GM21737 (cell line): Measurements from ENCODE around the gene COG5.
"Not testable (repeated sequence)": the region's sequence is repeated elsewhere in the genome, so short reads cannot be mapped to it uniquely, and the experiment has no call there.

Experiments
- ATAC-seq: cut with Tn5 transposase; IDR thresholded peaks from one replicate; pipeline ENCODE4 v1.9.1; 2021; ENCODE audit warnings: mild to moderate bottlenecking, moderate library complexity; ENCODE audit not compliant: unreplicated experiment

COG5 gene

DNA sequence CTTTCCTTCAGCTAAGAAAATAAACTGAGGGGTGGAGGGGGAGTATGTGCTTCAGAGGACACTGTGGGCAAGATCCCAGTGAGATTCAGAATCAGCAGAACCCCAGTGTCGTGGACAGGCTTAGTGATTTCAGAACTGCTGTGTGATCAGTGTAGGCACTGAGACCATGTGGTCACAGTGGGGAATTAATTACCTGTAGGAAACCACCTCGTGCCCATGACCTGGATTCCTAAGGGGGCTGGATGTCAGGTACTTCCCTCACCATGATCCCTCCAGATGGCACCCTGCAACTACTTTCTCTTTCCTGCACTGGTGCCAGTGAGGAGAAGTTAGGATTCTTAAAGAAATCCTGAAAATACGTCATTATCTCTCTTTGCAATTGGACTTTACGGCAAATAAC, 330.5 kb downstream of the COG5 start:
- no peak for ATAC-seq

DNA sequence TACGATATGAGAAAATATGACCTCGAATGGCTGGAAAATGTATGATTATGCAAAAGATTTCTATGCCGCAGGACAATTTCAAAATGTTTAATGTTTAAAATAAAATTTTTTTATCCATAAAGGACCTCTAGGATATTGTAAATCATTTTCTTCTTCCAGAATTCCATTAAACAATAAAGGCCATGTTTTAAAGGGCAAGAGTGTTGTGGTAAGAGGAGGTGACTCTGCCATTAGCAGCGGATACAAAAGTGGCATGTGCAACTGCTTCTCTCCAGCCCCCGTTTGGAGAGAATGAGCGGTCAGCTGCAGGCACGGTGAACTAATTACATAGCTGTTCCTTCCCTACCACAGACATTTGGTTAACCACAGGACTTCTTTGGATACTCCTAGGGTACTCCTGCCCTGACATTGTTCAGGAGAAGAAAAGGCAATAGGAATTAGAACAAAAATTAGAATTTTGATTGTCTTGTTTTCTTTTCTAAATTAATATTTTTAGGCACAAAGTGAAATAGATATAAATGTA, 331.1 kb downstream of the COG5 start:
- ATAC-seq: no peak

DNA sequence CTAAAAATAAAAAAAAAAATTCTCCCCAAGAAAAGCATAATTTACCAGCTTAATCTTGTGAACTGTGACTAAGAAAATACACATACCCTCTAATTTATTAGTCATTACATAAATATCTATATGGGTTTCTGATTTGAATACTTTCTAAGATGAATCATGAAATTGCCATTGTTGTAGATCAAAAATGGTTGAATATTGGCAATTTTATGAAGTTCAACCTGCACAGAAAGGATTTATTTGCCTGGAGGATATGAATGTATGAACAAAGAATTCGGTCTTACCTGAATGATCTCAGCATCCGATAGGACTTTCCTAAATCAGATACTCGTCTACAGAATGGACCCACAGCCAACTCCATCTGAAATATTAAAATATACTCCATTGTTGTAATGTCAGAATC, 333.4 kb downstream of the COG5 start:
- ATAC-seq: no peak

DNA sequence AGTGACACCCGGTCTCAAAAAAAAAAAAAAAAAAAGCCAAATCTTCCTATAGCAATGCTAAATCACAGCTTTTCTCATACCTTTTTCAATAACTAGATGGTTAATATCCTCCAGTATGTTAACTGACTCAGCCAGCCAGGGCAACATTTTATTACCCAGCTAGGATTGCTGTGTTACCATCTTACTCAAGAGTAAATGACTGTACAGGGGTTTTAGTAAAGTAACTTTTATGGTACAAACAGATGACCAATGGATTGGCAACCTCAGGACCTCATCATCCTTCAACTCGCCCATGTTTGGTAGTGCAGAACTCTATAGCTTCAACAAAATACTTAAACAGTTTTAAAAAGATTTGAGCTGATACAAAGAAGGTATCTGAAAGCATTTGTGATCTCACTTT, 335.4 kb downstream of the COG5 start:
- no peak for ATAC-seq

DNA sequence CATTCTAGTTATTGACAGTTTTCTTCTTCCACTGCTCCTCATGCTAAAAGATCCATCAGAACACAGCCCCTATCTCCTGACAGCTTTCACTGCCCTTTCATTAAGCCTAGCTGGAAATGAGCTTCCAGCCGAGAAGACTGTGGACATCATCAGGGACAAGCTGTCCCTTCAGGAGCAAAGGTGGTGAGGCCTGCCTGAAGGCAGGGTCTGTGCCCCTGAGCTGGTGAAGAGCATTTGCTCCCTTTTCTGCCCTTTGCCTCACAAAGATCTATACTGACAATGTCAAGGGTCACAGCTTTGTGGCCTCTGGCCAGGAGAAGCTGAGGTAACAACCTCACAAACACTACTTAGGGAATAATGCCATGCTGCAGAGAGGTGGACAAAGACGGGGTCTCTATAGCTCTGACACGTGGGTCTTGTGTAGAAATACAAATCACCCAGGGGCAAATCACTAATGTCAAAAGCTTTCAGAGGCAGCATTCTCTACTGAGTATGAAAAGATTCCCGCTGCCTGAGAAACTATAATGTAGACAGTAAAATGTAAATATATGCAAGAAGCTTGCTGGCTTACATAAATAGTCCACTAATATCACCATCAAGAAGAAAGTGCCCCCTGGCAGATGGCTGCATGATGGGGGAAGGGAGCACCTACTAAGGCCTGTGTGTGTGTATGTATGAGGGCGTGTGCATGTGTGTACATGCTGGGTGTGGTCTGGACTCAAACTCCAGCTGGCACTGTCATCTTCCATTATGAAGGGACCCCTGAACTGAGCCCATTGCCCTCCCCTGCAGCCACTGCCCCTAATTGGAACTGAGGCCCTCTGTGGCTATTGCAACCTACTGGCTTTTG, 339.1 kb downstream of the COG5 start:
- no peak for ATAC-seq

DNA sequence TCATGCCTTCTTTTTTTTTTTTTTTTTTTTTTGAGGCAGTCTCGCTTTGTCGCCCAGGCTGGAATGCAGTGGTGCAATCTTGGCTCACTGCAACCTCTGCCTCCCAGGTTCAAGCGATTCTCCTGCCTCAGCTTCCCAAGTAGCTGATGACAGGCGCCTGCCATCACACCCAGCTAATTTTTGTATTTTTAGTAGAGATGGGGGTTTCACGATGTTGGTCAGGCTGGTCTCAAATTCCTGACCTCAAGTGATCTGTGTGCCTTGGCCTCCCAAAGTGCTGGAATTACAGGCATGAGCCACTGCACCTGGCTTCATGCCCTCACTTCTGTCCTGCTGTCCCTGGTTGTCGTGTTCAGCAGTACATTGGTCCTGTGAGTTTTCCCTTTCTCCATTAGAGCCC, 342.9 kb downstream of the COG5 start:
- ATAC-seq: not testable (repeated sequence)

DNA sequence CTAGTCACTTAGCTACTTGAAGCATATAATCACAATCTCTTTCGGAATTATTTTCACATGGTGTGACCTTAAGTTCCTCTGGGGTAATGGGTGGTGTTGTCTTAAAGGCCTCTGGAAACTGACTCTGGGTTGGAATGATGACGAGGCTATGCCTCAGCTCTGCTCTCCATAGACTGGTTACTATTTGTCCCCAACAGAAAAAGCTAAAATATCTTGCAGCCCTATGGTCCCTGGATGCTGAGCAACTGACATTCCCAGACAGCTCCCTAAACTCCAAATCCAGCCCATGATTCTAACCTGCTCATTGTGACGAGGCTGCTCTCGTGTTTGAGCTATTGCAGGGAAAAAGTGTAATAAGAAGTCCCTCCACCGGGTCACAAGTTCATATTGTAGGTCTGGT, 343.4 kb downstream of the COG5 start:
- ATAC-seq: no peak

DNA sequence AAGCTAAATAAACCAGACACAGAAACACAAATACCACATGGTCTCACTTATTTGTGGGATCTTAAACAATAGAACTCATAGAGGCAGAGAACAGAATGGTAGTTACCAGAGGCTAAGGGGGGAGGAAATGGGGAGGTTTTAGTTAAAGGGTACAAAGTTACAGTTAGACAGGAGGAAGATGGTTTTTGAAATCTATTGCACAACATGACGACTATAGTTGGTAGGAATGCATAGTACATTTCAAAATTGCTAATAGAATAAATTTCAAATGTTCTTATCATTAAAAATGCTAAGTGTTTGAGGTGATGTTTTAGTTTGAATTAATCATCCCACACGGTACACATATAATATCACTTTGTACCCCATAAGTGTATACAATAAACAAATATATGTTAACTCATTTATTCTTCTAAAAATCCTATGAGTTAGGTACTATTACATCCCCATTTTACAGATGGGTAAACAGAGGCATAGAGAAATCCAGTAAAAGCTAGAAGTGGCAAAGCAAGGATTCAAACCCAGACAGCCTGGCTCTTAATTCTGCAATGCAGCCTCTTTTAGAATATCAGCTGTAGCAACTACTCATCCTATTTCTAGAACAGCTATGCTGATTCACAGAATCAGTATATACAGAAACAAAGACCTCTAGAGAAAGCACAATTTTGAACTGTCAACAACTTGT, 344.0 kb downstream of the COG5 start:
- no peak for ATAC-seq

DNA sequence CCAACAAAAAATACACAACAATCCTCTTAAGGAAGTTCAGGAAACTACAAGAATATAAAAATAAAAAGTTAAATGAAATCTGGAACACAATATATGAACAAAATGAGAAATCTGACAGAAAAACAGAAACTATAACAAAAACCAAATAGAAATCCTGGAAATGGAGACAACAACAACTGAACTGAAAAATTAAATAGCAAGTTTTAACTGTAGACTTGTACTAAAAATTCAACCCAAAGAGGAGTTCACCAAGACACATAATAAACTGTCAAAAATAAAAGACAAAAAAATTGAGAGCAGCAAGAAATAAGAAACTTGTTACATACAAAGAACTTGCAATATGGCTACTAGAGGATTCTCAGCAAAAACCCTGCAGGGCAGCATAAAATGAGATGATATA, 349.8 kb downstream of the COG5 start:
- no peak for ATAC-seq

DNA sequence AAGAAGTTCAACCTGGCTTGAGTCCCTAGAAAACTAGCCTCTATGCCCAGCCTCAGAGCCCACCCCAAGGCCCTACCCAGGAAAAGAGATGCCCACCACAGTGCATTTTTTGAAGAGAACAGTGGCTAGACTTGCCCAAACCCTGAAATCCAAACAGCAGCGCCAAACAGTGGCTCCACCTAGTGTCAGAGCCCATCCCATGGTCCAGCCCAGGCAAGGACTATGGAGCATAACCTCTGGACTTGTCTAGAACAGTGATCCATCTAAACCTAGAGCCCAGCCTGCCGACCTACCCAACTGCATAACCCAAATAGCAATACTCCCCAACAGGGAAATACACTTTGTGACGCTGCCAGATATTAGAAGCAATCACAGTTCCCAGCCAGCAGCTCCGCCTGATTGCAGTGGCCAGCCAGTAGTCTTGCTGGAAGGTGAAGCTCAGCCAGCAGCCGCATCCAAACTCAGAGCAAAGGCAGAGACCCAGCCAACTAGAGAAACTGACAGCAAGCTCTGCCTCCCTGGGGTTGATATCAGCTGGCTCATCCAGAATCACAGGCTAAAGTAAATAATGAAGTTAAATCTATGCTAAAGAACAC, 350.4 kb downstream of the COG5 start:
- ATAC-seq: no peak

DNA sequence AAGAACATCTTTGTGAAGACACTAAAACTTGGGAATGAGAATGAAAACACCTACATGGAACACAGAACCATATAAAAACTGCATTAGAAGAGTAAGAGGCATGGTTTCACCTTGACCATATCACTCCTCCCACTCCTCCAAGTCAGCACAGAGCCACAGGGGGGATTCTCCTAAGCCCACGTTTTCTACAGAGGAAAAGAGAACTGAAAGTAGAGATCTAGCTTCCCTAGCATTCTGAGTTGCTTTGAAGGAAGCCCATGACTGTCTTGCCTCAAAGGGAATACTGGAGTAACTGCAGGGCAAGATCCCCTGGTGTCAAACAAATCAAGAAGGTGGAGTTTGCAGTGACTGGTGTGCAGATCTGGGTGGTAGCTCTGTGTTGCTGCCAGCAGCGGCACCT, 351.0 kb downstream of the COG5 start:
- ATAC-seq: no peak

DNA sequence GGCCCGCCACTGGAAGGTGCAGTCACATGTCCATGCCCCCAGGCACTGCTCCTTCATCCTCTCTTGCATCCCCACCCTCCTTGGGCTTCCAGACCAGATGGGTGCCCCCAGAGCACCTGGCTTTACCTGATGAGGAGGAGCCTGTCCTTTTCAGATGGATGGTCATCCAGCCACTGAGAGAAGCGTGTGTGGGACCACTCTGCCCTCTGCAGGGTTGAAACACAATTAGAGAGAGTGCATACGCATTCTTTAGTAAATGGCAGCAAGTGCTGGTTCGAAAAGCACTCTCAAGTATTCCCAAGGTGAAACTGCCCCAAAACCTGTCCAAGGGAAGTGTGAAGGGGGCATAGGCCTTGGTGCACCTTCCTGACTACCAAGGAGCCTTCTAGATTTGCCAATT, 353.3 kb downstream of the COG5 start:
- ATAC-seq: no peak

DNA sequence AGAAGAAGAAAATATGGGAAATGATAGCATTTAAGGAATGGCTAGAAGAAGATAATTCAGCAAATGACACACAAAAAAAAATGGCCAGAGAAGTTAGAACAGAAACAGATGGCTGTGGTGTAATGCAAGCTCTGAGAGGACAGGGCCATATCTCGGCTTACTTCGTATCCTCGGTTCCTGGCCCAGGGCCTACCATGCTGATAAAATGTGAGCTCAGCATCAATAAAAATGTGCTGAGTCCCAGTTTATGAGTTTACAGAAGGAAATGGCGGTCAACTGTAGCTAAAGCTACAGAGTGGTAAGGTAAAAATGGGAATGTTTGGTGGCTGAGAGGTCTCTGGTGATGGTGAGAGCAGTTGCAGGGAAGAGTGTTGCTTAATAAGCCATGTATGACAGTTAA, 354.2 kb downstream of the COG5 start:
- ATAC-seq: no peak

DNA sequence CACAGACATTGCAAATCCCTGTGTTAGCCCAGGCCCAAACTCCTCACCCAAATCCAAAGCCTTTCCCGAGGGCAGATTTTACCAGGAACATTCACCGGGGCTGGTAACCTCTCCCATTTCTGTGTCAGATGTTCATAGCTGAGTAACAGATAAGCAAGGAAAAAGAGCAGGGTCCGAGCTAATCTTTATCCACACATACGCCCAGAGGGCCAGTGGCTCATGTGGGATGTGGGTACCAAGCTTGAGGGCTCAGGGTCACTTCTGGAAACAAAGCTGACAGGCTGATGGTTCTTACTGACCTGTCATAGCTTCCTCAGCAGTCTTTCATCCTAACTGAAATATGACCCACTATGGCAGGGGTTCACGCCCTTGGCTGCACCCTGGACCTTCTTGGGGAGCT, 355.2 kb downstream of the COG5 start:
- no peak for ATAC-seq

DNA sequence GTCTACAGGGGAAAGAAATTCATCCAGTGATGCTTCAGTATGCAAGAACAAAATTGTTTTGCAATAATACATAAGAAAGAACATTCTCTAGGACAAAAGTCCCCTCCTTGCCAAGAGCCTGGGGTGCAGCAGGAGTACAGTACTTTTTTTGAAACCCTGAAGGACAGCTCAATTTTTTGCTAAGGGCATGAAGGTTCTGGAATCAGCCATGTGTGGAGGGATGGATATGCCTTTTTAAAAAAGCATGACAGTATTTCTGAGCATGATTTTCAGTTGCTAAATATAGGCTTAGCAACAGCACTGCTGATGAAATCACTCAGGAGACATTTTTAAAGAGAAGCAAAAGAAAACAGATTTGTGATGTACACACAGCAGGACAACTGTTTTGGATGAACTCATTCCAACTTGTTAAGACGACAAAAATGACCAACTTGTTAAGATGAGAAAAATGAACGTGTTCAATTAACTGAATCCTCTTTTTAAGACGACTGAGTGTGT, 355.6 kb downstream of the COG5 start:
- no peak for ATAC-seq

DNA sequence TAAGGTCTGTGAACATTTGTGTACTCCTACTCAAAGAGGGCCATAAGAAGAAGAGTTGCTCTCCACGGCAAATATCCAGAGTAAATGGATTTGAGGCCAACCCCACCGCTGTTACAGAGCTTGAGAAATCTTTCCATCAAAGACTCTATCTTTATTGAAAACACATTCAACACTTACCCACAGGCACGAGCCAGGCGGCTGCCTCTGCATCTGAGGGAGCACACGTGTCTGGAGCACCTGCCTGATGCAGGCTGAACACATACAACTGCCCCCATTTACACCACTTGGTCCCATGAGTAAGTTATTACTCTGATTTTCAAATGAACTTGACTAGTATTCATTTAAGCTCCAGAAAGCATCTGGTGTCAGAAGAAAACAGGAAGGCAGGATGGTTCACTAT, 356.3 kb downstream of the COG5 start:
- ATAC-seq: no peak

DNA sequence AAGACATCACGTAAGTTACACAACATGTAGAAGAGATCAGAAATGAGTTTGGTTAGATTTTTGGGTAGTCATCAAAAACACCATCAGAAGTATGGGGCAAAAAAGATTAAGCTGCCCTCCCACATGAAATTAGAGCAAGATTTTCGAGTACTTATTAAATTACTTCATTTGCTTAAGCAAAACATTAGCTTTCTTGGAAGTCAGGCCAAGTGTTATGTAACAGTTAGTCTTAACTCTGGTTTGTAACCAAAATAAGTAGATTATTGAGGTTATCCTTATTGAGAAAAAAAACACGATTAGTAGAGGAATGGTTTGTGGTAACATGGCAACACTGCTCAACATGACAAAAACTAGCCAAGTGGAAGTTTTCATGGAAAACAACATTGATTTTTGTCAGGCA, 357.0 kb downstream of the COG5 start:
- ATAC-seq: no peak

DNA sequence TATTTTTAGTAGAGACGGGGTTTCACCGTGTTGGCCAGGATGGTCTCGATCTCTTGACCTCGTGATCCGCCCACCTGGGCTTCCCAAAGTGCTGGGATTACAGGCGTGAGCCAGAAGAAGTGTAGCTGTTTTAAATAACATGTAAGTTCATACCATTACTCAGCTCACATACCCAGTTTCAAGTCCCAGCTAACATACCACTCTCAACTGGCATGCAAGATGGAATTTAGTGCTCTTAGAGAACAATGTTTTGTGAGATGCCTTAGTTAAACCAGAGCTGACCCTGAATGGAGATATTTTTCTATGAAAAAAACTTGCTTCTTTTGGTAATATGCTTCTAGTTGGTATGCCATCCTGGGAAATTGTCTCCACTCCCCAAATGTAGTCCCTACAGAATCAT, 357.6 kb downstream of the COG5 start:
- ATAC-seq: no peak

DNA sequence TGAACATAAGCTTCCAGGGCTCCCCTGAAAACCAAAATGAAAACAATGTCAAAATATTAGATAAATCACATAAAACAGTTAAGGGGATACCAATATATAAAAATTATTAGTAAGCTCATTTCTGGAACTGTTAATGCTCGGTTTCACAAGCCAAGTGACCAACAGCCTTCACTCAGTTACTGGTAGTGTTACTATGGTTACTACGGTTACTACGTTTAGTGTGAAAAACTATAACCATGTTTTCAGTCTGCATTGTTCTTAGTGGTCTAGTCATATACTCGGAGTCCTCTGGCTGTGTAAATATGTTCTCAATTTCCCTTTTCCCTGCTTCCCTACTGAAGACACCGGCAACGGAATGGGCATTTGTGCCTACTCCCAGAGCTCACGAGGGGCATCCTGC, 360.1 kb downstream of the COG5 start:
- no peak for ATAC-seq

DNA sequence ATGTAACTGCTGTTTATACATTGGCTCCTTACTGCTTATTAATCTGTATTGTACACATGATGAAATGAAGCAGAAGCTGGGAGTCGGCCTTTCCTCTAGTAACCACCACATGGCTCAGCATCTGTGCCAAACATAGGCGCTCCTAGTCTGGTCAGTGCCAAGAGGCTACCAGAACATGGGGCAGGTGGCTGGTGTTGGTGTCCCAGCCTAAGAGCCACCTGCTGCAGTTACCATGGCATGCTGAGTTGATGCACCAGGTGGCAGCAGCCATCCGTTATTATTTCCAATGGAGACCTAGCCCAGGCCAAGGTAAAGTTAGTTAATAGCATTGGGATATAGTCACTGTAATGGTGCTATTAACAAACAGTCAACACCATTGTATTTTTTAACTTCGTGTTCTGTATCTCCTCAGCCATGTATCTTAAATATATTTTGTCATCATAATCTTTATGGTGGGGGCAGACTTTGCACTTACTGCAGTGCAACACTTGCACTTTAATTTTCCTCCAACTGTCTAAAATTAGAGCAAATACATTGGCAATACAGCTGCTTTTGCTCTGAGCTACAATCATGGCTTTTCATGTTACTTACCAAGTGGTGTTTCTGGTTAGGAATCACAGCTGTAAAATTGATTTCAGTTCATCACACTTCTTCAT, 361.8 kb downstream of the COG5 start:
- ATAC-seq: no peak
